ENCODE results near the gene DDX59.

The DDX59 gene

GRCh38 chr1:200629876-200630514 is 39.7 kb downstream of the DDX59 start:
- H3K4me1 Mint-ChIP-seq (ENCODE audit: low read depth): peaks cover 25% of the 10 kb centered on the region
- no peak overlapping the region for H3K27ac Mint-ChIP-seq
- no peak overlapping the region for H3K4me3 Mint-ChIP-seq
- peaks cover 12% of the 10 kb centered on the region for H3K27me3 Mint-ChIP-seq (ENCODE audit: low read depth)
- H3K36me3 Mint-ChIP-seq (ENCODE audit: low read depth): no peaks in the 10 kb centered on the region
- H3K9me3 Mint-ChIP-seq: no peaks in the 10 kb centered on the region
- no peak for DNase-seq (ENCODE audit: low spot score)

- peaks cover 29% of the 10 kb centered on the region for H3K4me1 Mint-ChIP-seq (ENCODE audit: low read depth)
- H3K4me3 Mint-ChIP-seq: peak overlapping the region; percentile 41
- H3K27me3 Mint-ChIP-seq (ENCODE audit: low read depth): peaks cover 12% of the 10 kb centered on the region
- no peaks in the 10 kb centered on the region for H3K36me3 Mint-ChIP-seq (ENCODE audit: low read depth)
- peak overlapping the region; percentile 12 for H3K27ac Mint-ChIP-seq
- H3K9me3 Mint-ChIP-seq: no peaks in the 10 kb centered on the region
- peak; percentile 47 for DNase-seq (ENCODE audit: low spot score)
Measured at GRCh38 chr1:200628223-200628881, 41.4 kb downstream of the DDX59 start.

DNA sequence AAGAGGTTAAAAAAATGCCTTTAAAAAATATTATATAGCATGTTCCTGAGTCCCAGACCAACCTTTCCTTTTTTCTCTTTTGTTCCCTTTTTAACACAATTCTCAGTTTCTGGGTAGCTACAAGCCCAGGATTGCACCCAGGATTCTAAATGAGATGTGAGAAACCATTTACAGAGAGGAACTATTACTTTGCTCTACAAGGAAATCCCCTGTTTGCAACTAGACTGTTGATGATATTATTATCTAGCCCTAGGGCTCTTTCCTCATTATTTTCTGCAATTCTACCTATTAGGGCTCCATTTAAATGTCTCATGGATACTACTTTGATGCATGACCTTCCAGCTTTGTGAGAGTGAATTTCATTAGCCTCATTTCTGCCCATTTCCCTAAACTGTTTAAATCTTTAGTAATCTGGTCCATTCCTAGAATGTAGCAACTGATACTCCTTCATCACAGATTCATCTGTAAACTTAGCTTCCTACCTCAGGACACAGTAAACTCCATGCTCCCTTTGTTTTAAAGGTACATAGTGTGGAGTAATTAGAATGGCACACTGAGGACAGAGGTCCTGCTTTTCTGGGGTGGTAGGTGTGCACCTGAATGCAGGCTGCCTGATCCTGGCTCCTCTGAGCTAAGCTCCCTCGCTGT is 42.0 kb downstream of the DDX59 start:
- Mint-ChIP-seq H3K4me3 (peak overlapping the region; percentile 41), H3K9me3 (no peaks in the 10 kb centered on the region), H3K27me3 (ENCODE audit: low read depth) (peaks cover 12% of the 10 kb centered on the region), H3K27ac (peak overlapping the region; percentile 12), H3K4me1 (ENCODE audit: low read depth) (peaks cover 29% of the 10 kb centered on the region), H3K36me3 (ENCODE audit: low read depth) (no peaks in the 10 kb centered on the region)
- no peak for DNase-seq (ENCODE audit: low spot score)

GRCh38 chr1:200626853-200627534 is 42.7 kb downstream of the DDX59 start:
- Mint-ChIP-seq H3K27me3 (ENCODE audit: low read depth) (peaks cover 12% of the 10 kb centered on the region), H3K36me3 (ENCODE audit: low read depth) (no peaks in the 10 kb centered on the region), H3K9me3 (no peaks in the 10 kb centered on the region), H3K4me3 (no peak overlapping the region), H3K27ac (no peak overlapping the region), H3K4me1 (ENCODE audit: low read depth) (peaks cover 29% of the 10 kb centered on the region)
- DNase-seq (ENCODE audit: low spot score): no peak

GRCh38 chr1:200625381-200625824 is 44.3 kb downstream of the DDX59 start:
- Mint-ChIP-seq H3K4me3 (no peak overlapping the region), H3K27ac (peak overlapping the region; percentile 26)

DNA sequence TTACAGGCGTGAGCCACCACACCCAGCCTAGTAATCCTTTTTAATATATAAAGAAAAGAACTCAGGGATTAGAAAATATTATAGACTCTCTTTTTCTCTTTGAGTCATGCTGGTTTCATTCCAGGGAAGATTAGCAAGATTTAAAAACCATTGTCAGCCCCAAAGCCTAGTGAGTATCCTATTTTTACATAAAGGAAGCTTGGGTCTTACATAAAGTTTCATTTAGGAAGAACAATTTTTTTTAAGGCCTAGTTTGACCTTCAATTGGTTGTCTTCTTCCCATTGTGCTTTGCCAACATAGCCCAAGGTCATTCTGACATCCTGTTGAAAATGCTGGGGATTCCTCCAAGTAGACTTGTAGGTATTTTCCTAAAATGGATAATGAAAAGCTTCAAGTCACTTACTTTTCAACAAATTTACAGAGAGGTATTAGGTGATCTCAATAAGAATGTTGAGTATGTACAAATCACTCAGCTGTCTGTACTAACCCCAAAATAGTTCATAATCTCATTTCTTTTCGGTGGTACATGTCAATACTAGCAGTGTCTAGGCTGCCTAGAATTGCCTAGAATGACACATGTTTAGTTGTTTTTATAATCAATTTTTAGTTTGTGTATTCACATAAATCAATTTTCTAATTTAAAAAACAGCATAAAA is 44.9 kb downstream of the DDX59 start:
- Mint-ChIP-seq H3K9me3 (no peaks in the 10 kb centered on the region), H3K36me3 (ENCODE audit: low read depth) (peaks cover 4% of the 10 kb centered on the region), H3K4me1 (ENCODE audit: low read depth) (peaks cover 36% of the 10 kb centered on the region), H3K27me3 (ENCODE audit: low read depth) (peaks cover 8% of the 10 kb centered on the region), H3K27ac (peak overlapping the region; percentile 26), H3K4me3 (no peak overlapping the region)
- DNase-seq (ENCODE audit: low spot score): no peak

More at GRCh38 chr1:200625381-200625824, 44.3 kb downstream of the DDX59 start:
- H3K36me3 Mint-ChIP-seq (ENCODE audit: low read depth): no peaks in the 10 kb centered on the region
- H3K9me3 Mint-ChIP-seq: no peaks in the 10 kb centered on the region
- peaks cover 8% of the 10 kb centered on the region for H3K27me3 Mint-ChIP-seq (ENCODE audit: low read depth)
- DNase-seq (ENCODE audit: low spot score): no peak
- peaks cover 33% of the 10 kb centered on the region for H3K4me1 Mint-ChIP-seq (ENCODE audit: low read depth)

- H3K27ac Mint-ChIP-seq: peak within 1 kb of the TSS; percentile 92
- peak within 1 kb of the TSS; percentile 95 for H3K4me3 Mint-ChIP-seq
Measured at GRCh38 chr1:200620273-200621131, 49.2 kb downstream of the DDX59 start, which contains the start of gene KIF14. KIF14 (minus strand) TSS chr1:200620751; CDS start chr1:200618723, 2,028 bp downstream.

GRCh38 chr1:200619894-200620272 is 49.8 kb downstream of the DDX59 start:
- peak overlapping the region; percentile 92 for H3K27ac Mint-ChIP-seq
- peaks cover 40% of the 10 kb centered on the region for H3K4me1 Mint-ChIP-seq (ENCODE audit: low read depth)
- peaks cover 35% of the 10 kb centered on the region for H3K36me3 Mint-ChIP-seq (ENCODE audit: low read depth)
- H3K9me3 Mint-ChIP-seq: no peaks in the 10 kb centered on the region
- DNase-seq (ENCODE audit: low spot score): no peak
- H3K27me3 Mint-ChIP-seq (ENCODE audit: low read depth): no peaks in the 10 kb centered on the region
- H3K4me3 Mint-ChIP-seq: peak overlapping the region; percentile 95

More at GRCh38 chr1:200620273-200621131, 49.2 kb downstream of the DDX59 start, which contains the start of gene KIF14:
- Mint-ChIP-seq H3K4me1 (ENCODE audit: low read depth) (peaks cover 45% of the 10 kb centered on the region), H3K27me3 (ENCODE audit: low read depth) (no peaks in the 10 kb centered on the region), H3K36me3 (ENCODE audit: low read depth) (peaks cover 30% of the 10 kb centered on the region), H3K9me3 (no peaks in the 10 kb centered on the region)
- DNase-seq (ENCODE audit: low spot score): peak; percentile 93

DNA sequence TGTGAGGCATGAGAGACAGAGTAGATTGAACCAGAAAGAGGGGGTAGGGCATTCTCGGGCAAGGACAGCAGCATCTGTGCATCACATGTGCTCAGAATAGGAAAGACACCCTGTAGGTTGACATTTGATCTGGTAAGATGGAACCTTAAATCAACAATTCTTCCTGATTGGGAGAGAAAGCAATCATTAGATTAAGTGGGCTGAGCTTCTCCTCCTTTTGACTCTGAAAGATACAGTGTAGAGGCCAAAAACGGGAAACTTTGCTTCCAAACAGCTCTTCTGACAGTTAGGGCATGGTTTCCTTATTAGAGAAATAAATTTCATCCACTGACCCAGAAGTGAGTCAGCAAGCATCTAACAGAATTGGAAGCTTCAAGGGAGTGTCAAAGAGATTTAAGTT is 58.9 kb downstream of the DDX59 start:
- no peak overlapping the region for H3K4me3 Mint-ChIP-seq
- DNase-seq (ENCODE audit: low spot score): no peak
- H3K27ac Mint-ChIP-seq: no peak overlapping the region
- no peaks in the 10 kb centered on the region for H3K9me3 Mint-ChIP-seq
- peaks cover 5% of the 10 kb centered on the region for H3K4me1 Mint-ChIP-seq (ENCODE audit: low read depth)
- no peaks in the 10 kb centered on the region for H3K27me3 Mint-ChIP-seq (ENCODE audit: low read depth)
- H3K36me3 Mint-ChIP-seq (ENCODE audit: low read depth): peaks cover 43% of the 10 kb centered on the region

DNA sequence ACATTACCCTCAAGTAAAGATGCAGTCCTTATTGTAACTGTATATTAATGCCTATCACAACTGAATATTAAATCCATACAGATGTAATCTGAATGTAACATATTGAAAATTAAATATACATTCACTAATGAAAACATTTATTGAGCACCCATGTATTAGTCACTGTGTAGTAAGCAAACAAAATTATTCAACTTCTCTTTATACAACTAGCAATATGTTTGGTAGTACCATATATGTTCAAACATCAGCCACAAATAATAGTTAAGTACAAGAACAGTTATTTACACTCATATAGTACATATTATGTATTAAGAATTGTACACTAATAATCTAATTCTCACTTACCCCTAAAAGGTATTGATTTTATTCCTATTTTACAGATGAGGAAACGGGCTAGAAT is 67.1 kb downstream of the DDX59 start:
- DNase-seq (ENCODE audit: low spot score): no peak
- Mint-ChIP-seq H3K4me1 (ENCODE audit: low read depth) (peaks cover 3% of the 10 kb centered on the region), H3K36me3 (ENCODE audit: low read depth) (peaks cover 49% of the 10 kb centered on the region), H3K27me3 (ENCODE audit: low read depth) (no peaks in the 10 kb centered on the region), H3K4me3 (no peak overlapping the region), H3K9me3 (no peaks in the 10 kb centered on the region), H3K27ac (no peak overlapping the region)

Data from T-helper 2 cell treated with Interferon-gamma antibody and Interleukin-4, amounts not matched to agents 5 μg/mL and 100 μg/mL, for 36 hours (primary cell).